Loucy (cell line): ENCODE results near the gene PRSS1.

ENCODE experiments used
- CTCF ChIP-seq: fragments of 200-600 bp; sonication (generic); conservative IDR thresholded peaks from 2 replicates; pipeline ENCODE4 v1.5.1; 2014; ENCODE audit warnings: mild to moderate bottlenecking, antibody characterized with exemption, low read length
- EZH2phosphoT487 ChIP-seq: fragments of 200-600 bp; IDR thresholded peaks from 2 replicates; pipeline ENCODE4 v1.6.1; 2018; ENCODE audit warnings: antibody characterized with exemption, mild to moderate bottlenecking, moderate library complexity, borderline replicate concordance

GRCh38 chr7:142746264-142746663, 3.0 kb upstream of the PRSS1 start:
- TF ChIP-seq CTCF = no peak
- TF ChIP-seq EZH2phosphoT487 = no peak
